ENCODE measurements around the gene CAMK2A. TPM values are rescaled to one million over a fixed set of nuclear protein-coding genes. Genes with fewer than 3 reads are reported as not detected.

CAMK2A gene
- total RNA-seq, 1 donor from 2014 or later: 0.30 TPM

GRCh38 chr5:150302301-150303069 lies 12.9 kb upstream of the CAMK2A start, which contains the start of gene ARSI:
Gene ARSI, minus strand, starts transcription at chr5:150302905. Its CDS starts 532 bp downstream, at chr5:150302373.
- Mint-ChIP-seq H3K36me3 (ENCODE audit: low read depth) (no peaks in the 10 kb centered on the region), H3K4me1 (peaks cover 33% of the 10 kb centered on the region), H3K27ac (ENCODE audit: unreplicated experiment) (no peak within 1 kb of the TSS), H3K9me3 (no peaks in the 10 kb centered on the region), H3K4me3 (no peak within 1 kb of the TSS), H3K27me3 (ENCODE audit: low read depth) (peaks cover 52% of the 10 kb centered on the region)
- peak; percentile 33 for TF ChIP-seq CTCF (conservative IDR thresholded peaks at IDR 0.05)
- DNase-seq (ENCODE audit: low read depth, low spot score): no peak

- no peak for TF ChIP-seq CTCF (conservative IDR thresholded peaks at IDR 0.05)
- Mint-ChIP-seq H3K27ac (ENCODE audit: unreplicated experiment) (no peak overlapping the region), H3K36me3 (ENCODE audit: low read depth) (no peaks in the 10 kb centered on the region), H3K4me1 (peaks cover 27% of the 10 kb centered on the region), H3K9me3 (no peaks in the 10 kb centered on the region), H3K4me3 (no peak overlapping the region), H3K27me3 (ENCODE audit: low read depth) (peaks cover 52% of the 10 kb centered on the region)
- no peak for DNase-seq (ENCODE audit: low read depth, low spot score)
These were observed 12.3 kb upstream of the CAMK2A start for GRCh38 chr5:150301901-150302300.

- no peak overlapping the region for H3K27ac Mint-ChIP-seq (ENCODE audit: unreplicated experiment)
- H3K36me3 Mint-ChIP-seq (ENCODE audit: low read depth): no peaks in the 10 kb centered on the region
- H3K4me1 Mint-ChIP-seq: peaks cover 20% of the 10 kb centered on the region
- H3K27me3 Mint-ChIP-seq (ENCODE audit: low read depth): peaks cover 51% of the 10 kb centered on the region
- no peak for DNase-seq (ENCODE audit: low read depth, low spot score)
- no peak for TF ChIP-seq CTCF (conservative IDR thresholded peaks at IDR 0.05)
- H3K9me3 Mint-ChIP-seq: no peaks in the 10 kb centered on the region
- H3K4me3 Mint-ChIP-seq: no peak overlapping the region
These were observed 11.6 kb upstream of the CAMK2A start for GRCh38 chr5:150301170-150301505.

- H3K27me3 Mint-ChIP-seq (ENCODE audit: low read depth): peaks cover 49% of the 10 kb centered on the region
- H3K36me3 Mint-ChIP-seq (ENCODE audit: low read depth): no peaks in the 10 kb centered on the region
- no peaks in the 10 kb centered on the region for H3K9me3 Mint-ChIP-seq
- no peak for TF ChIP-seq CTCF (conservative IDR thresholded peaks at IDR 0.05)
- peaks cover 15% of the 10 kb centered on the region for H3K4me1 Mint-ChIP-seq
- H3K4me3 Mint-ChIP-seq: no peak overlapping the region
- no peak for DNase-seq (ENCODE audit: low read depth, low spot score)
- H3K27ac Mint-ChIP-seq (ENCODE audit: unreplicated experiment): no peak overlapping the region
These were observed 11.1 kb upstream of the CAMK2A start for GRCh38 chr5:150300496-150301169.

- Mint-ChIP-seq H3K27me3 (ENCODE audit: low read depth) (peaks cover 44% of the 10 kb centered on the region), H3K36me3 (ENCODE audit: low read depth) (no peaks in the 10 kb centered on the region), H3K4me3 (no peak overlapping the region), H3K4me1 (peaks cover 9% of the 10 kb centered on the region), H3K27ac (ENCODE audit: unreplicated experiment) (no peak overlapping the region), H3K9me3 (no peaks in the 10 kb centered on the region)
- TF ChIP-seq CTCF (conservative IDR thresholded peaks at IDR 0.05): no peak
- DNase-seq (ENCODE audit: low read depth, low spot score): no peak
These were observed 10.2 kb upstream of the CAMK2A start for GRCh38 chr5:150299571-150300327.

Measured in neural crest cell (in vitro differentiated cells).